D721Med (cell line): Measurements from ENCODE around the gene GPR157.
"Not testable (repeated sequence)": the region's sequence is repeated elsewhere in the genome, so short reads cannot be mapped to it uniquely, and the experiment has no call there.

ENCODE experiments used
- DNase-seq: peaks from one replicate; pipeline ENCODE4 v3.0.0; 2011; ENCODE audit warnings: low spot score; ENCODE audit not compliant: insufficient read length
- FAIRE-seq: peaks from 2 replicates; lab custom pipeline; 2011; peaks lifted over from hg19 to GRCh38; lab: Jason Lieb, UNC
- CTCF ChIP-seq: IDR thresholded peaks from 2 replicates; pipeline ENCODE4 v1.5.1; 2012; ENCODE audit warnings: mild to moderate bottlenecking, control low read depth; ENCODE audit not compliant: insufficient read depth; ENCODE audit errors: missing control alignments

Gene GPR157

GRCh38 chr1:9097947-9098705 lies 30.8 kb downstream of the GPR157 start:
- FAIRE-seq = no peak
- DNase-seq = no peak
- TF ChIP-seq CTCF = no peak

DNA sequence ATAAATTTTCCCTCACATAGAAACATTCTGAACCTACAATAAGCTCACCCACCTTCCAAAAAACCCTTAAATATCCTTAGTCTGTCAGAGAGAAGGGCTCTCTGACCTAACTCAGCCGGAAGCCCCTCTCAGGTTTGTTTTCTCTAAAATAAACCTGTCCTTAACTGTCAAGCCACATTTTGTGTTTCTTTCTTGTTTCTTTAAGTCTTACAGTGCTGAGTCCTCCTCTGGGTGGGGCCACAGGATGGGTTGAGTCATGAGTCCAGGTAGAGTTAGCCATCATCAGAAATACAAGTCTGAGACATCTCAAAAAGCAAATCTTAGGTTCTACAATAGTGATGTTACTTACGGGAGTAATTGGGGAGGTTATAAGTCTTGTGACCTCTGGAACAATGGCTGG lies 33.1 kb downstream of the GPR157 start:
- DNase-seq (no peak), FAIRE-seq (no peak)
- TF ChIP-seq CTCF = no peak

DNA sequence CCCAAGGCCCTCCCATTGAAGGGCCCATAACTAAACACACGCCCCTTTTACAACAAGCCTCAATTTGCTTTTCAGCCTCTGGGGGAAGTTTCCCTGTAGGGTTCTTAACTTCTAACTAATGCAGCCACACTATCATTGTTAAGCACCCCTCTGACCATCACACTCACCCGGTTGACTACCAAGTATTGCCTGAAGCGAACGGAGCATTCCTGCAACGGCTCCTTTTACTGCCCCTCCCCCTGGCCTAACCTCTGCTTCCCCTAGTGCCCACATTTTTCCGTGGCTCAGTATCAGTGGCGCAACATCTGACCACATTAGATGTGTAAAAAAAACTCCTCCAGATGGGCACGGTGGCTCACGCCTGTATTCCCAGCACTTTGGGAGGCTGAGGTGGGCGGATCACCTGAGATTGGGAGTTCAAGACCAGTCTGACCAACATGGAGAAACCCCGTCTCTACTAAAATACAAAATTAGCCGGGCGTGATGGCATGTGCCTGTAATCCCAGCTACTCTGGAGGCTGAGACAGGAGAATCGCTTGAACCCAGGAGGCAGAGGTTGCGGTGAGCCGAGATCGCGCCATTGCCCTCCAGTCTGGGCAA lies 34.8 kb downstream of the GPR157 start:
- FAIRE-seq, DNase-seq: not testable (repeated sequence)

DNA sequence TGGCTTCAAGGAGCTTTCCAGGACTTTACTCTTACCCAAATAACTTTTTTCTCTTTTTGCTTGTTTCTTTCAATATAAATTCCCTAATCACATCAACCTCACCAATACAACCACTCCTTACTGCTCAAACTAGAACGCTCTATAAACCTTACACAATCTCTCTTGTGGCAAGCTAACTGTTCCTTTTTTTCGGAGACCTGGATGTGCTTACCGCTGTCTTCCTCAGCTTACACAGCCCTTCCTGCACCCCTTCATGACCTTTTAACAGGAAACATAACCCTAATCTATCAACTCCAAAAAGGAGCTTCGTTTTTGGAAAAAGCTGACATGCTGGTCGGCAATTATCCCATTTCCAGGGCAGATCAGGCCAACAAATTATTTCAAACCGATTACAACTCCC lies 35.3 kb downstream of the GPR157 start:
- TF ChIP-seq CTCF = no peak
- FAIRE-seq = no peak
- DNase-seq = no peak

DNA sequence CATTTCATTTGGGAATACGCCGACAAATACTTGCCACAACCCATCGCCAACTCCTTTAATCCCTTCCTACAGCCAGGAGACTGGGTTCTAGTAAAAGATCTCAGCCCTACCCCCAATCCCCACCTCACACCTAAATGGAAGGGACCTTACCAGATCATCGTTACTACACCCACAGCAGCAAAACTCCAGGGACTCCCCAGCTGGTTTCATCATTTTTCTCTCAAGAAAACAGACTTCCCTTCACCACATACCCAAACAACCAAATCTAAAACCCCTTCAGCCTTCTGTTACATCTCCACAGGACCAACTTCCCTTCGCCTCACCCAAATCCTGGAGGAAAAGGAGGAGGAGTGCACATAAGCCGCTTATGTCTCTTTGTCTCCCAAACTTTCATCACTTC lies 35.8 kb downstream of the GPR157 start:
- no peak for TF ChIP-seq CTCF
- no peak for DNase-seq
- FAIRE-seq = no peak

- no peak for FAIRE-seq
- no peak for TF ChIP-seq CTCF
Observed at GRCh38 chr1:9088807-9089206, 40.1 kb downstream of the GPR157 start.

DNA sequence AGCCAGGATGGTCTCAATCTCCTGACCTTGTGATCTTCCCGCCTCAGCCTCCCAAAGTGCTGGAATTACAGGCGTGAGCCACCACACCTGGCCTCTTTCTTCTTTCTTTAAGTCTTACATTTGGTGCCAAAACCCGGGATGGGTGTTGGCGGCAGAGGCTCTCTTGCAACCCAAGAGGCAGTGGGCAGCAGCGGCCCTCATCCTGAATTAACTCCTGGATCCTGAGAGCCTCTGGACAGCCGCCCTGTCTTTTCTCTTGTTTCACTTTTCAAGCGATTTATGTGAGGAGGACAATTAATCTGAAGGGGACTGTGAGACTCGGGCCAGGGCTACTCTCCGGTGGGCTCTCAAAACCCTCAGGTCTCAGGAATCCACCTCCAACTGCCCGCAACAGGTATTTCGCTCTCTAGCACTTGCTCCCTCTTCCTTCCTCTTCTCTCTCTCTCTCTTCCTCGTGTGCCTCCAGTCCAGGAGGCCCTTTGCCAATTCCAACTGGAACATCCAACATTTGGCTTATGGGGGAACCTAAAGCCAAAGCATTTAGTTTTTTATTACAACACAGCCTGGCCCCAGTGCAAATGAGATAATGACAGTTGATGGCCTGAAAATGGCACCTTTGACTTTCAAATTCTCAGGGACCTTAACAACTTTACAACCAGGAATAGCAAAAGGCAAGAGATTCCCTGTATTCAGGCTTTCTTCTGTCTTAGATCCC lies 41.3 kb downstream of the GPR157 start:
- FAIRE-seq (no peak), DNase-seq (no peak)
- TF ChIP-seq CTCF = no peak

More at GRCh38 chr1:9088807-9089206, 40.1 kb downstream of the GPR157 start:
- no peak for DNase-seq
